SK-N-SH treated with all-trans-retinoic acid at 6 μM for 48 hours (cell line): ENCODE results near the gene MXD4.

ENCODE experiments used
- ARNTL ChIP-seq: fragments of 450-650 bp; formaldehyde crosslinking; IDR thresholded peaks from 2 replicates; pipeline ENCODE4 v1.5.0; 2020; ENCODE audit warnings: low read depth, mild to moderate bottlenecking, moderate library complexity, borderline replicate concordance
- CSDC2 ChIP-seq: fragments of 250-450 bp; sonication (Bioruptor Pico); IDR thresholded peaks from 2 replicates; pipeline ENCODE4 v1.5.0; 2020; ENCODE audit warnings: mild to moderate bottlenecking, moderate library complexity
- RARB ChIP-seq: fragments of 250-450 bp; sonication (Bioruptor Pico); IDR thresholded peaks from 2 replicates; pipeline ENCODE4 v1.8.0; 2021; ENCODE audit warnings: mild to moderate bottlenecking, moderate library complexity
- ZFP30 ChIP-seq: fragments of 450-650 bp; formaldehyde crosslinking; IDR thresholded peaks from 2 replicates; pipeline ENCODE4 v1.5.0; 2022; ENCODE audit warnings: mild to moderate bottlenecking, moderate library complexity
- ZNF70 ChIP-seq: fragments of 450-650 bp; formaldehyde crosslinking; IDR thresholded peaks from 2 replicates; pipeline ENCODE4 v1.5.0; 2020; ENCODE audit warnings: mild to moderate bottlenecking, moderate library complexity

GRCh38 chr4:2275546-2276251 is 13.8 kb upstream of the MXD4 start:
- TF ChIP-seq ARNTL (CRISPR knock-in tag) (no peak), CSDC2 (CRISPR knock-in tag) (no peak), ZFP30 (CRISPR knock-in tag) (no peak), ZNF70 (no peak), RARB (CRISPR knock-in tag) (no peak)
